T47D (cell line): Measurements from ENCODE around the gene ZNF506.
"Not testable (repeated sequence)": the region's sequence is repeated elsewhere in the genome, so short reads cannot be mapped to it uniquely, and the experiment has no call there.

Experiments
- DNase-seq, 2 experiments: peaks; one replicate each; pipeline versions ENCODE4 v3.0.0 to v3.0.0-alpha.2; 2011 to 2012; ENCODE audit warnings: low read depth in 1 of 2, low spot score in 1 of 2
- JUND ChIP-seq: IDR thresholded peaks from 2 replicates; pipeline ENCODE4 v1.6.1; 2012; ENCODE audit warnings: low read depth
- in situ Hi-C: cut with HindIII; loops from 2 replicates; pipeline ENCODE4 v1.10.0; 2016; ENCODE audit warnings: low sequenced_read_pairs, low pct_unique_long_range_greater_than_20kb

ZNF506 gene

DNA sequence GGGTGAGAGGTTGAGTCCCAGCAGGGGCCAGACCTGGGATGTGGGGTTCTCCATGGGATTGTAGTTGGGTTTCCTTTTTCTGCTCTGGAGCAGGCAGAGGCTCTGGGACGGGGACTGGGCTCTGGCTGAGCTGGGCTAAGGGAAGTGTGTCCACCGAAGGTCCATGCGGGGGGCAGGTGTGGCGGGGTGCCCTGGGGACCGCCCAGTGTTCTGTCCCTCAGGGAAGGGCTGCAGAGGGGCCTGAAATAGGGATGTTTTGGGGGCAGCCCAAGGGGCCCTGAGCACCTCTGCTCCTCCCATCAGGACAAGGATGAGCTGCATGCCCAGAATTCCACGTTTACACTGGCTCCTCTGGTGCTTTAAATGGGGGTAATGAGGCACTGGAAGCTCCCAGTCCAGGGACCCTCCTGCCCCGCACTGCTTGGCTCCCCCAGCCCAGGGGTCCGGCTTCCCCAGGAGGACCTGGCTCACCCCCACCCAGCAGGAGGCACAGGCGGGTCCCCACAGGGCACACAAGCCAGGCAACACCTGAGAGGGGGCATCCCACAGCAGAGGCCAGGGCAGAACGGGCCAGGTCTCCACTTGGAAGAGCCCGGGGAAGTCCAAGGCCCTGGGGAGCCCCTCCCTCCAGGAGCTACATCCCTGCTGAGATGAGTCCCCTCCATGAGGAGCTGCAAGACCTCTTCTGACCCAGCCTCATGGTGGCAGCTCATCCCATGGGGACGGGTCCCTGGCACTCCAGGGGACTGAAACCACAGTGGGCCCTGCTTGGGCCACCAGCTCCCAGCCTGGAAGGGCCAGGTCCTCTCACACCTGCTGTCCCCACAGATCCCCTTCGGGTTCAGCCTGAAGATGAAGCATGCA, 74.0 kb downstream of the ZNF506 start:
- DNase-seq: no peak
- in situ Hi-C loops: no loop called here
- TF ChIP-seq JUND: no peak

- no peak for TF ChIP-seq JUND
- in situ Hi-C loops: no loop called here
- DNase-seq: no peak
Measured at GRCh38 chr19:19746286-19747213, 75.0 kb downstream of the ZNF506 start.

- in situ Hi-C loops: no loop called here
- DNase-seq: no peak
- no peak for TF ChIP-seq JUND
Measured at GRCh38 chr19:19745496-19746285, 75.9 kb downstream of the ZNF506 start.

- no peak for TF ChIP-seq JUND
- no peak for DNase-seq
- in situ Hi-C loops: no loop called here
Measured at GRCh38 chr19:19744641-19745040, 76.9 kb downstream of the ZNF506 start.

DNA sequence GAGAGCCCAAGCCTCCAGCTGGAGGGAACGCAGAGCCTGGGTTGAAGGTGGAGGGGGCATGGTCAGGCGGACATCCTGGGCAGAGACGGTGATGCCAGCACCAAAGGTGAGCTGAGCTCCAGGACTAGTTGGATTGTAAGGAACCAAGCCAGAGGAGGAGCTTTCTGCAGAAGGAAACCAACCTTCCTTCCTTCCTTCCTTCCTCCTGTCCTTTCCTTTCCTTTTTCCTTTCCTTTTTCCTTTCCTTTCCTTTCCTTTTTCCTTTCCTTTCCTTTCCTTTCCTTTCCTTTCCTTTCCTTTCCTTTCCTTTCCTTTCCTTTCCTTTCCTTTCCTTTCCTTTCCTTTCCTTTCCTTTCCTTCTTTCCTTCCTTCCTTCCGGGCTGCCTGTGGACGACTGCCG, 77.6 kb downstream of the ZNF506 start:
- DNase-seq, in situ Hi-C loops: not testable (repeated sequence)

DNA sequence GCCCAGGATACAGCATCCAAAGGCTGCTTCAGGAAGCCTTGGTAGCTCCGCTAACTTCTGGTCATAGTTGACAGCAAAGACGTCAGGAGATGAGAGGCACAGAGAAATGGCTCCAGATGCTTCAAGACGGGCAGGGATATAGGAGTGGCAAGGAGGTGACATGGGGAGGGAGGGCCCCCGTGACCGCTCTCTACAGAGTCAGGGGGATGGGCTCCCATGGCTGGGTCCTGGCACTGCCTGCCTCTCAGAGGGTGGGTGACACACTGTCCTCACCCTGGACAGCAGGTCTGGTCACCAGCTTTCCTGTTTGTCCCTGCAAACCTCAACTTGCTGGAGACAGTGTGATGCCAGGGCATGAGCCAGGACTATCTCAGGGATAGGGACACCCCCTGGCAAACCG, 78.4 kb downstream of the ZNF506 start:
- DNase-seq: no peak
- TF ChIP-seq JUND: no peak
- in situ Hi-C loops: no loop called here

- no peak for DNase-seq
- TF ChIP-seq JUND: no peak
- in situ Hi-C loops: no loop called here
Measured at GRCh38 chr19:19742773-19743172, 78.8 kb downstream of the ZNF506 start.
